ENCODE measurements around the gene FRMPD2.
"Not testable (repeated sequence)": the region's sequence is repeated elsewhere in the genome, so short reads cannot be mapped to it uniquely, and the experiment has no call there.

FRMPD2 gene

DNA sequence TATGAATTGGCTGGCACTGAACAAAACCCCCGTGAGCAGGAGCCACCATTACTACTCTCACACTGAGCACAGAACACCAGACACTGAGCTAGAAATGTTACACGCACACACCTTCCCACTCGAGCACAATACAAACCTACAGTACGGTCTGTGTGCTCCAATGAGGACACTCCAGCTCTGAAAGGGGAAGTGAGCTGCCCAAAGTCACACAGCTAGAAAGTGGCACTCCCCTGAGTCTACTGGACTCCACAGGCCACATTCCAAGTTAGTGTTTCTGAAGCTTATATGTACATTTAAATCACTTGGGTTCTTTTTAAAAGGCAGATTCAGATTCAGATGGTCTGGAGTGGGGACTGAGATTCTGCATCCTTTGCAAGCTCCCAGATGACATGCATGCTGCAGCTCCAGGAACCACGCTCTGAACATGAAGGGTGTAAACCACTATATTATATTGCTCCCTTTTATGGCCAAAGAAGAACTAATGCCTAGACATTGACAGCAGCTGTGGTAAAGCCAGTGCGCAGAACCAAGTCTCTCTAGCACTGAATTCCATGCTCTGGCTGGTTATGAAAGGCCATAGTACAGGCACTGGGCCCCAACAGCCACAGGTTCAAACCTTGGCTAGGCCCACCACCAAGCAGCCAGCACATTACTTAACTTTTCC lies 77.1 kb downstream of the FRMPD2 start:
- no peak for DNase-seq

DNA sequence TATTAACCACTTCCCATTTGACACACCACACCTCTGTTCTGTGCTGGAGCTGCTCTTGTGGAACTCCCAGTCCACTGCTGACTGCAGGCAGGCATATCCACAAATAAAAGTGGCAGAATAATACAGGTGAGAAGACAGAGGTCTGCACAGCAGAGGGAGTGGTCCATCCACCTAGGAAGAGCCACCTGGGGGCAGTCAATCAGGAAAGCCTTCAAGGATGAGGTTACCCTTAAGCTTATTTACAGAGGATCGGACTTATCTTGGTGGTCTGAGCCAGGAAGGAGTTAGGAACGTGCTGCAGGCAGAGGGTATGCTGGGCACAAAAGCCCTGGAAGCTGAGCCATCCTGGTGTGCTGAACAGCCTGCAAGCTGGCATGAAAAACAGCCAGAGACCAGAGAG lies 78.7 kb downstream of the FRMPD2 start:
- DNase-seq = no peak

DNA sequence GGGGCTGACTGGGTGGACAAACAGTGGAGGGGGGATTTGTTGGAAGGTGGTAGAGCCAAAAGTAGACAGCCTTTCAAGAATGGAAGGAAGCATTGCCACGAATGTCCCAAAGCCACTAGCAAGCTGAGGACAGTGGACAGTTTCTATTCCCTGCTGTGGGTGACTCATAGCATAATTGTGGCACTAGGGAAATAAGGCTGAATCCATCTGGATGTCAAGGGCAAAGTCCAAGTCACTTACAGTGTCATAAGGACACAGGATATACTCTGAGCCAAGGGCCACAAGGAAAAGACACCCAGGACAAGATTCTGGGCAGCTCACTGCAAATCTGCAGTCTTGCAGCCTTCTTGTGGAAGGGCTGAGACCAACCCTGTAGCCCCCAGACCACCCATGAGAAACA lies 79.7 kb downstream of the FRMPD2 start:
- no peak for DNase-seq

DNA sequence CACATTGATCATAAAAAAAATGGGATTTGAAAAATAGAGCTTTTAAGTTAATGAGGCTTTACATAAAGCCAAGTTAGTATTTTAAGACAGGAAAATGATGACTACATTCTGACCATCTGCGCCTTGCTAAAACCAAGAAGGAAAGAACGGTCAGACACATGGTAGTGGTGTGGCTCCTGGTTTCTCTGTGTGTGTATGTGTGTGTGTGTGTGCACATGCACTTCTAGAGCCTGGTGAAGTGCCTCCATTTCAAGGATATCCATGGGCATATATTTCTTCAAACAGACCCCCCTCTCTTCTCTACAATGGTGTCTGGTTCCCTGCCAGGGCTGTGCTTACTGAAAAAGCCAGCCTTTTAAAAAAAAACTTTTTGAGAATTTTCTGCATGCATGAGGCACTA lies 80.9 kb downstream of the FRMPD2 start:
- no peak for DNase-seq

DNA sequence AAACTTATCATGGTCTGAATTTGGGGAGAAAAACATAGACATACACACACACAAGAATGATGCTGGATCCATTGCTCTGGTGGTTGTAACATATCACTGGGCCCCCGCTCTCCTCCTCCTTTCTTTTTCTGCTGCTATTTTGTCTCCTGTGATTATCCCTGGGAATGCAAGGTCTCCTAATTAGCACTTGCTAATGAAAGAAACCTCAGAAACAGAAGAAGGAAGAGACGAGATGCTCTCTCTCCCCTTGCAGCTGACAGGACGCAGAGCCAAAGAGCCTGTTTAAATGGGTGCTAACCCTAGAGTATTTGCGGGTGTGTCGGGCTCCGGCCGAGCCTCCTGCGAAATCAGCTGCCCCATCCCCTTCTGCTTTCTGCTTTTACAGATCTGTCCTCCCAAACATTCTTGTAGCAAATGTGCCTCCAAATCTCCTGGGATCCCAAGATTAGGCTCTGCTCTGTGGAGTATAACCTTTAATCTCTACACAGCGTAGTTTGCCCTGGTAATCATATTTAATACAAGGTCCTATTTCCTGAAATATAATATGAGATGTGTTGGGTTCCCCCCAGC lies 81.5 kb downstream of the FRMPD2 start:
- DNase-seq = no peak

DNA sequence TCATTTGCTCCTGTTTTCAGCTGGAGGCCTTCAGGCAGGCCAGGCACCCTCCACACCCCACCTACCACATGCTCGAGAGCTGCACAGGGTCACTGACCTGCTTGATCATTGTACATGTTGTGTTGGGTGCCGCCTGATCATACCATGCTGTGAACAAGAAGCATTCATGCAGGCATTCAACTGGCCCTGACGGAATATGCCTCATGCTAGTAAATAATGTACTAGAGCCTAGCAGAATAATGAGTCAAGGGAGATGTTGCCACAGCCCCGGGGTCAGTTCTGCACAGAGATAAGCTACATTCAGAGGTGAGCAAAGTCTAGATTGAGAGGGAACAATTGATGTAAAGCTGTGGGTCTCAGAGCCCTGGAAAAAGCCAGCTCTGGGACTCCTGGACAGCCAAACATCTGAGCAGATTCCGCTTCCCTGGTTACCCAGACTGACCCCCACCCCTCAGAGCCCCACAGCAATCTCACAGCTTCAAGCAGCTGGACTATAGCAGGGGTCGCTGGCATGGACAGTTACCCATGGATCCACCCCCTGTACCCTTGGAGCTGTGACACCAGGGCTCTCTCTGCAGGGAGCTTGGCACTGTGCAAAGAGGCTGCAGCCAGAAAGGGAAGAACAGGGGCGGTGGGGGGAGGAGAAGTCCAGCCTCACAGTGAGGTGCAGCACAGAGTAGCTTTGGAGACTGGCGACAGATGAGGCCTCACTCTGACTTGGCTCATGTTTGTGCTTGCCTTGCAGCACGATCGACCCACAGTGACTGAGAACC lies 86.6 kb downstream of the FRMPD2 start:
- DNase-seq = no peak

DNA sequence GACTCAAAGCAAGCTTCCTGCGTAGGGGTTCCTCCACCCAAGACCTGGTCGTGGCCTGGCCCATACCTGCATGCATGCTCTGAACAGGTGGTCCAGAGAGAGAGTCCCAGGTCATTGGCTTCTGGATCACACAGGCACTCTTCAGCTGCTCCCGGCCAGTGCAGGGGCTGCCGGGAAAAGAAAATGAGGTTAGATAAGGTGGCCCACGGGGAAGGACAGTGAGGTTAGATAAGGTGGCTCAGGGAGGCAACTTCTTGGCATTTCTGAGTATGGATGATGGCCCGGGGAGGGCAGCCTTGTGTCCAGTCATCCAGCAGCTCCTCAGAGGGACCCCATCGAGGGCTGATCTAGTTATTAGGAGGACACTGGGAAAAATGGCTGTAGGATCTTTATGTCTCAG lies 87.4 kb downstream of the FRMPD2 start:
- no peak for DNase-seq

DNA sequence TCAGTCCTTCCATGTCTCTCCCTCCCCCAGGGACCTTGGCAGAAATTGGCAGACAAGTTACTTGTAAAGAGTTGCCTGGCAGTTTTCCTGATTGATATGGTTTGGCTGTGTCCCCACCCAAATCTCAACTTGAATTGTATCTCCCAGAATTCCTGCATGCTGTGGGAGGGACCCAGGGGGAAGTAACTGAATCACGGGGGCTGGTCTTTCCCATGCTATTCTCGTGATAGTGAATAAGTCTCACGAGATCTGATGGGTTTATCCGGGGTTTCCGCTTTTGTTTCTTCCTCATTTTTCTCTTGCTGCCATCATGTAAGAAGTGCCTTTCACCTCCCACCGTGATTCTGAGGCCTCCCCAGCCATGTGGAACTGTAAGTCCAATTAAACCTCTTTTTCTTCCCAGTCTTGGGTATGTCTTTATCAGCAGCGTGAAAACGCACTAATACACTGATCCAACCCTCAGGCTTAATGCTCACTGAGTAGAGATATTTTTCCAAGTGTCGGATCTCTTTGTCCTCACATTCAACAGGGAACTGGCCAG lies 88.2 kb downstream of the FRMPD2 start:
- not testable (repeated sequence) for DNase-seq

DNA sequence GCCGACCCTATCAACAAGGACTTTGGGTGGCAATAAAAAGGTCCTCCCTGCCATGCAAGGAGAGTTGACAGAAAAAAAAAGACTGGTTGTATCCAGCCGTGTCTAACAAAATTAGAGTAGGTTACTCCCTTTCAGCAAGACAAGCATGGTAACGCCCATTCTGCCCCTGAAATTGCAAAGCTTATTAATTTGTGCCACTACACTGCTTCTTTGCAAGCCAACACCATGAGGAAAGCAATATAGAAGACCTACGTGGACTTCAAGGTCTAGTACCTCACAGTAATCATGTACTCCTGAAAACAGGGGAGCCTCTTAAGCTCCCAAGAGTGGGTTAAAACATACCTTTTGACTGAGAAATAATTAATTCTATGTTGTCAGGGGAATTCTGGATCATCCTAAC lies 90.3 kb downstream of the FRMPD2 start:
- no peak for DNase-seq

DNA sequence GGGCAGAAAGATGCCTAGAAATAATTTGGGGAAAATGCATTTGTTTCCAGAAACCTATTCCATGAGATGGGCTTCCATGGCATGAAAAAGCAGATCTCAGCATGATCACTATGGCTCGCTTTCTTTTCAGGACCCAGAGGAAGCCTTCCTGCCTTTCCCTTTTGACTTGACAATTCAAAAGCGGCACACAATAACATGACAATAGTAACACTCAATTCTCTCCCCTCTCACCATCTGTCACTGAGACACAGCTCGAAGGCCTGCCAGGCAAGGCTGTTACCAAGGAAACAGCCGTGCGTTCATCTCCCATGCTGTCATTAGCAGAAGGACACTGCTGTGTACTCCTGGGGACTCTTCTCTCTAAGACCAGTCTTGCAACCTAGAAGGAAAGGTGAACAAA lies 101.8 kb downstream of the FRMPD2 start:
- not testable (repeated sequence) for DNase-seq

DNA sequence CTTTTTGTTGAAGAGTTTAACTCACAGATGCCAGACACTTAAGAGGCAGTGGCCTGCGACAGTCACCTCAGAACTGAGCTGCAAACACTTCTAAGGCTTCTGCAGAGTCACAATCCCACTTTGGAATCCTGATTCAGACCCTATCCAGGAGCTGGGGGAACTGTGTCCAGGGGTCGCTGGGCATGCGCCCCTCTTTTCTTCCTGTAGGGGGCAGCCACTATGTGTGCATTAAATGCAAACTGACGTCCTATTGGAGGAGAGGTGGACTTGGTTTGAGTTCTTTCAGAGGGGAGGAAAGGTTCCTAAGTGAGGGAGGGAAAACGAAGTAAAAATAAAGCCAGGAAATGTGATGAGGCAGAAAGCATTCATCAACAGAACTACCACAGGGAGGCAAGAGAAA lies 113.8 kb downstream of the FRMPD2 start:
- not testable (repeated sequence) for DNase-seq

DNA sequence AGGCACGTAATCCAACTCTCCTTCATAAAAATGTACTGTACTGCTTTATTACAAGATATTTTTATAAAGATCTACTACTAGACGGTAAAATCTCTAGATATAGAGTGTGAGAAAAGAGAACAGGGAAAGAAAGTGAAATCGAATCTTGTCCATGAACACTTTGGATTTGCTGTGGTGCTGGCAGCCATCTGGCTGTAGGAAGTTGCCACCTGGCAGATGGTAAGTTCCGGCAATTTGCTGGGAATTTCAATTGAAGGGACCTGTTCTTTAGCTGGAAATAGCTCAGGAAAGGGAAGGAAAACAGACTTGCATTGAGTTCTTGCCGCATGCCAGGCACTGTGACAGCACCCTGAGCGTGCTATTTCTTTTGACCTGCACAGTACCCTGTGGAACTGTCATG lies 114.3 kb downstream of the FRMPD2 start:
- DNase-seq = not testable (repeated sequence)

DNA sequence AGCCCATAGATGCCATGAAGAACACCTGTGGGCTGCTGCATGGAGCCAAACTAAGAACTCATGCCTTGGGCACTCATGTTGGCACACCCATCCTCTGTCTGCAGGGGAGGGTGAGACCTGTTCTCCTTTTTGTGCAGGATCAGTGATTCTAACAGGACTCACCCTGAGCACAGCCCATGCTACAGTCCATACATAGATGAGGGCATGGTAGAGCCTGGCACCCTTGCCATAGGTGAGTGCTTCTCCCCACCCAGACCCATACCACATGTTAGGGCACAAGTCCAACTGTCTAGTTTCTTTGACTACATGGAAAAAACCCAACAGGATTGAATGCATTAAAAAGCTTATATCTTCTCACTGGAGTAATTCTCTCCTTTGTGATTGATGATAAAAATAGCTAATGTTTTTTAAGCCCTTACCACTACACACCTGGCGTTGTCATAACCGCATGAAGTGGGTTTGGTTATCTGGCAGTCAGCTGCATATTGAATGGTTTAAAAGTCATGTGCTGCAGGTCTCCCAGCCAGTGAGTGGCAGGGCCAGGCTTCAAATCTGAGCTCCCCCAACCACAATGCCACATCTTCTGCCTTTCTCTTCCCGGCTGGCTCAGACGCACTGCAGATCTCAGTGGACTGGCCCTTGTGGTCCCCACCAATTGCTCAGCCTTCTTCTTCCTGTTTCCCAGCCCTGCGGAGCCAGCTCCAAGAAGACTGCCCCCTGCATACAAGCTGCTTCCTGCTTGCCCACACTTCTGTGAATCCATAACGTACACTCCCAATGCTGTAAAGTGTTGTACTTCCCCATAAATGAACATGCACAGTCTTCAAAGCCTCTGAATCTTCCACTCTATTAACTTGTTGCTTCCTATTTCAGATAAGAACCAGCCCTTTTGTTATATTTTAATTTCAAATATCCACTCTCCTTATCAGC lies 120.0 kb downstream of the FRMPD2 start:
- DNase-seq = not testable (repeated sequence)

DNA sequence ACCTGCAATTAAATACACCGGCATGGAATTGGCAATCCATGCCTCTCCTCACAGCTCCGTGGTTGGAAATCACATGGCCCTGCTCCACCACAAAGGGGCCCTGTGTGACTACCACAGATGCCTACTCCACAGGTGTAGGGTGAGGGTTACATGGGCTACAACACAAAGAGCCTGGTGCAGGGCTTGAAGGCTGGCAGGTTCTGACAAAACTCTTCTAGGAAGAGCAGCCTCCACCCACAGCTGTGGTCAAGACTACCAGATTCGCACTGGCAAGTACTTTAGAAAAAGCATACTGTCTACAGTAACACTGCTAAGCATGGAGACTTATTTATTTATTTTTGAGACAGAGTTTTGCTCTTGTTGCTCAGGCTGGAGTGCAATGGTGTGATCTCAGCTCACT lies 126.9 kb downstream of the FRMPD2 start:
- DNase-seq = not testable (repeated sequence)

DNA sequence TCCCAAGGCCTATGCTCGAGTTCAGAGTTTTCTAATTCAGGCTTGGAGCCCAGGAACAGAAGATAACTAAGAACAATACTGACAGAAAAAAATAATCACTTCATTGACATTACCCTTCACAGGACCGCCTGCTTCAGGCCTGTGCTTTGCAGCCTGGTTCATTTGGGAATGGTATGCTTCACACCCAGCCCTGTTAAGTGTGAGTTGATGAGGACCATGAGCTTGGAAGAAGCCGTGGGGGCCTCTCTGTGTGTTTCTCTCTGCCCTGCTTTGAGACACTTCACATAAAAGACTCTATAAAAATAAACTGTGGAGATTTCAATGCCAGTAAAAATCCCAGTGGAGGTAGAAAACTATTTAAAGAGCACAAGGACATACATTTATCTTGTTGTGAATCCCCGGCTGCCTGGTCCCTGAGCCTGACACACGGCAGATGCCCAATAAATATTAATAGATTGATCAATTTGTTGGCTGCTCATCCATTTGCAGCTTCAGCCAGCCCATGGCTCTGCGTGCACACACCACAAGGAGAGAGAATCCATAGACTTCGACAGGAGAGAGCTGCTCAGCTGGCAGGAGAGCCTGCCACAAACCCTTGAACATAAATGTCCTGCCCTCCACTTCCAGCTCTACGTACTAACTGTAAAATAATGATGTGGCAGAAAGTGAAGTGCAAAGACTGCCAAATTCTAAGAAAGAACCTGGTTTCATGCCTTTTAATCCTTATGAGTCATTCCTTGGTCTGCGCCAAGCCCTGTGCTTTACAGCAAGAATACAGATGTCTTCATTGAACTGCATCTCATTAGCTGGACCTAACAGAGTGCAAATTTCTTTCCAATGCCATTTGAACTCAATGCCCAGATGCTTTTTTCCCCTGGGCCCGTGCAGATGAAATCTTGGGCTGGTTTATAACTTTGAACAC lies 130.5 kb downstream of the FRMPD2 start:
- not testable (repeated sequence) for DNase-seq

DNA sequence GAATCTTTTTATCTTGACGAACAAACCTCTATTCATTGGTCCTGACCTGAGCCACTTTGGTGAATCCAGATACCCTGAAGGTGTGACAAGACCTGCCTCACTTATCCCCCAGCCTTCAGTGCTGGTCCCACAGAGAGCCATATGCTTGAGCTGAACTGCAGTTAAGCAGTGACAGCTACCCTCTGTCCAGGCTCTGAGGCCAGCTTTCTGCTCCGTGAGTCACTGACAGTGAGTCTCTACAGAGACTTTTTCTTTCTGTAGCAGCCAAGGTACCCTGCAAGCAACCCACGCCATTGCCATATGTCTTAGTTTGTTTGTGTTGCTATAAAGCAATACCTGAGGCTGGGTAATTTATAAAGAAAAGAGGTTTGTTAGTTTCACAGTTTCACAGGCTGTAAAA lies 133.5 kb downstream of the FRMPD2 start:
- not testable (repeated sequence) for DNase-seq

DNA sequence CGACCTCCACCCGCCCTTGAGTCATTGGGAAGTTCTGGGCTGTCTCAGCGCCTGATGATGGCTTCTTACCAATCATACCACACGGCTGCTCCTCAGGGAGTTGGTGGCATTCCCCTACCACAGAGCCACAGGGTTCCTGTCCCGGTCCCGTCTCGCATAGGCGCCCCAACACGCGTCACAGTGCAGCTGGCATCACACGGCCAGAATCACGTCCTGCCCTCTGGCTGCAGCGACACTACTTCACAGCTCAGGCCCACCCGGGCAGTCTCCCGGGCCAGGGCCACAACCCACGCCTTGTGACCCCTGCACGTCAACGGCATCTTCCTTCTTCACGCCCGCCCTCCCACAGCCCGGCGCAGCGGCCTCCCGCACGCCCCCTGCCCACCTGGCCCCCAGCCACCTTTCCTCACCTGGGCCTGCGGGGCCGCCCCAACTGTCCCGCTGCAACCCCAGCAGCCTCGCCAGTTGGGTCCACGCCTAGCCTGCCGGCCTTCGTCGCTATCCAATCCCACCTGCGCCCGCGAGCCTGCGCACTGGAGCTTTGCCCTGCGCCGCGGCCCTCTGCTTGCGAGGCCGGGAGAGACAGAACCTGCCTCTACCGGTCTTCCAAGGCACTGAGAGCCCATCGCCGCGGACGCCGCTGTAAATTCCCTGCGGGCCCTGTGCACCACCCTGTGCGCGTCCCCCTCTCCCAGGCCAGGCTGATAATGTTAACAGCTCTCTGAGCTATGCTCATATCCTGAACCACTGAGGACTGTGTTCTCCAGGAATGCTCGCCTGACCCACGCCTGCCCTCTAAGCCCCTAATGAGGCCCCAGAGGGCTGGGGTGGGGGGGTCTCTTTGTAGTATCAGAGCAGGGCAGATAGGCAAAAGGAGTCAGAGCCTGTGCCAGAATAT lies 134.3 kb downstream of the FRMPD2 start:
- DNase-seq = not testable (repeated sequence)

DNA sequence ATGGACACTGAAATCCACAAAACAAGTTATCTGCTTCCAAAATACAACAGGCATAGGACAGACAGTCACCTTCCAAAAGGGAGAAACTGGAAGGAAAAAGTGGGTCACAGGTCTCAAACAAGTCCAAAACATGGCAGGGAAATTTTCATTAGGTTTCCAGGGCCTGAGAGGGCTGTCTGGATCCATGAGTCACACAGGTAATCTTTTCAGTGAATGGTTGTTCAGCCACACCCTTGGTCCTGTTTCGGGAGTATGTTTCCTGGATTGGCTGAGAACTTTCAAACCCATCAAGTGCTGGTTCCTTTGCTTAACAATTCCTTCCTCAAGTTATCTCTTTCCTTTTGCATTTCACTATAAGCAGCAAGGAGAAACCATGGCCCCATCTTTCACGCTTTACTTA lies 145.5 kb downstream of the FRMPD2 start:
- DNase-seq = not testable (repeated sequence)

DNA sequence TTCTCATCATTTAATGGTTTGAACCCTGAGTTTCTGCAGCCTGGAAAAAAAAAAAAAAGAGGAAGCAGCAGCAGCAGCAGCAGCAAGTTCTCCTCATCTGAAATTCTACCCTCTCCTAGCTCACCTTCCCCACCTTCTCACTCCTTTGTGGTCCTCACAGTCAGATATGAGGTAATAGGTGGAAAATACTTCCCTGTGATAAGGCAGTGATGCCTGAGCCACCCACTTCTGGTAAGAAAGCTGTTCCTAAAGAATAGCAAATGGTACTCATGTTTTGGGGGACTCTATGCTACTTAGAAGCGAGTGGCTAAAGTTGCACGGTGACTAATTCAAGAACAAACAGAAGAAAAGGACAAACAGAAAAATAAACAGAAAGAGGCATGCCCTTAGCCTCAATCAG lies 148.2 kb downstream of the FRMPD2 start:
- DNase-seq = not testable (repeated sequence)

DNA sequence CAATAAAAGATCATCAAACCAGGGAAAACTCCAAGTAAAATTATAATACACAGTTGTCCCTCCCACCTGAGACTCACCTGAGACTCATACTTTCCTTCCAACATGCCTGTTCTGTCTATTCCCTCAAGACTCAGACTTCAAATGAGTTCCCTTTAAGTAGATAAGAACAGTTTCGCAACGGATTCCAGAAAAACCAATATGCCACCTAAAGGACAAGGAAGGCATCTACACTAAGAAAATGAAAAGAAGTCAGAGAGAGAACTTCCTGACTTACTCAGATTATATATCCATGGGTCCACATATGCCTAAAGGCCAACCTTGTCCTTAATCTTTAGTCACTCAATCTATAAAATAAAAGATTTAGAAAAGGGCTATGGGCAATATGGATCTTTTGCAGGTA lies 148.9 kb downstream of the FRMPD2 start:
- DNase-seq = not testable (repeated sequence)

DNA sequence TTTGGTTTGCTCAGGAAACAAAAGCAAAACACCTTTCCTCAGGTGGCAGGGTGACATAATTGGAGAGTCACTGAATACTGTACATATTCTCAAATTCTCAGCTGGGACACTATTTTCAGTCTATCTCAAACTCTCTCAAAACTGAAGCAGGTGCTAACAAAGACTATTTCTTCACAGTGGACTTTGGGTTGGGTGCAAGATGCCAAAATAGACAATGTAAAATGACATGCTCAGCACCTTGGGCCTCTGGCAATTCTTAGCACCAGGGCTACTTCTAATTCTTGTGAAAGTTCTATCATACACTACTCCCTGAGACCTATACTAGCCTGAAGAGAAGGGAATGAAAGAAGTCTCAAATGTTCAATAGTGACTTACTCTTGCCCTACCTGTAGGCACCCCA lies 151.9 kb downstream of the FRMPD2 start:
- DNase-seq = not testable (repeated sequence)

Measured in activated naive CD4-positive, alpha-beta T cell (primary cell).